GM18505 (cell line): ENCODE results near the gene MGAT1.
"Not testable (repeated sequence)": the region's sequence is repeated elsewhere in the genome, so short reads cannot be mapped to it uniquely, and the experiment has no call there.

Experiments
- ATAC-seq: cut with Tn5 transposase; IDR thresholded peaks from one replicate; pipeline ENCODE4 v1.9.1; 2021; ENCODE audit not compliant: unreplicated experiment
- POLR2A ChIP-seq: IDR thresholded peaks from 4 replicates; pipeline ENCODE4 v1.6.1; 2011; ENCODE audit warnings: borderline replicate concordance; ENCODE audit not compliant: insufficient read depth, insufficient read length; ENCODE audit errors: extremely low read depth

Gene MGAT1

GRCh38 chr5:180804129-180804618 lies 1.6 kb upstream of the MGAT1 start:
- no peak for TF ChIP-seq POLR2A
- ATAC-seq = peak; percentile 1

DNA sequence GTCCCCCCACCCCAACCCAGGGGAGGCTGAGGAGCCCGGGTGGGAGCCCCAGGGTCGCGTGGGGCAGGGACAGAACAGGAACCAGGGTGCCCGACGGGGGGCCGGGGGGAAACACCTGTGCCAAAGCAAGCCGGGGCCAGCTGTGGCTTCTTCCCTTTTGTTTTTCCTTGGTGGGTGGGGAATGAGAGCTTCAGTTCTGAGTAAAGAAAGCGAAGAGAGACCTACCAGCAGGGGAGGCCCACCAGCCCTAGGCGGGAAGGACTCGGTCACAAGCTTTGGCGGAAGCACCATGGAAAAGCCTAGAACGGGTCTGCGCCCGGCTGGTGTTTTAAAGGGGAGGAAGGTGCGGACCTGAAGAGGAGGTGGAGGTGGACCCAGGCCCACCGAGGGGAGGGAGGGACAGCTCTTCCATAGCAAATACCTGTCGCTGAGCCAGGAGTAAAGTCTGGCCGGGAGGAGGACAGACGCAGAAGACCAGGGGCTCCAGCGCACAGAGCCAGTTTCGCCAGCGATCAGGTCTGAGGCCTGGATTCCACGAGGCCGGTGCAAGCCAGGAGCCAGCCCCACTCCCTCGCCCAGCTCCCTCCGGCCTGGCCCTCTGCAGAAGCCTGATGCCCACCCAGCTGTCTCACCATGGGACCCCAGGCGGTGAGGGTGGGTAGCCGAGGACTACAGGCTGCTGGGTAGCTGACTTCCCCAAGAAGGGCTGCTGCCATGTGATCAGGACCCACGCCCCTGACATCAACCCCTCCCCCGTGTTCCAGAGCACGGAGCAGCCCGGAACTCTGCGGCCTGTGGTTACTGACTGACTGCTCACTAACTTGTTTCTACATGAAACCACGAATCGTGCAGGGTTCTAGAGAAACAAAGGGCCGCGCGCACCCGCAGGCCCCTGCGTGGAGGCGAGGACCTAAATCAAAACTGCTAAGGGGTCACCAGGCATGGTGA lies 849 bp upstream of the MGAT1 start:
- peak; percentile 78 for TF ChIP-seq POLR2A
- ATAC-seq = peak; percentile 57

DNA sequence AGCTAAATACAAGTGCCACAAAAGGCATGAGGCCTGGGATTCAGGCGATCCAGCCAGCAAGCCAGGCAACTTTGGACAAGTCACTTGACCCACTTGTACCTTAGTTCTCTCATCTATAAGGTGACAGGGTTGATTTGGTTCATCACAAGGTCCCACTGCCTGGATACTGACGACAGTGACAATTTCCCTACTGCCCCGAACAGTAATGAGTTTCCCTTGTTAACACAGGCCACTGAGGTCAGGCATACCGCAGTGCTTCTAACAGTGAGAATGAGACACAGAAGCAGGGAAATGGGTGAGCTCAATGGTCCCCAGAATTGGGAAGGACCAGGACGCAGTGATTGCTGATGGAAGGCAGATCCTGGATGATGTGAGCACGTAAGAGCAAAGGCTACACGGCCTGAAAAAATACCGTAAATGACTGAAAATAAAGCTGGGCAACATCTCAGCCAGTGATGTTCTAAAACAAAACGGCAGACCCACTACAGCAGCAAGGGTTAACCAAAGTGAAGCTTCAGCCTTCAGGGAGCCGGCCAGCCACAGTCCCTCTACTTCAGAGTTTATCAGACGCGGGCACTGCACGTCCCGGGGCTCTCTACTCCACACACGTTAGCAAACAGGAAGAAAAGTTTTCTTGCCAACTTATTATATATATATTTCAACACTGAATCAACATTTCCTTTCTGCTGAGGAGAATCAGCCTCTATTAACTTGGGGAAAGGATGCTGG lies 846 bp downstream of the MGAT1 start:
- TF ChIP-seq POLR2A = no peak
- ATAC-seq = no peak

- ATAC-seq = no peak
- no peak for TF ChIP-seq POLR2A
Observed at GRCh38 chr5:180799902-180800801, 2.5 kb downstream of the MGAT1 start.

- TF ChIP-seq POLR2A = no peak
- no peak for ATAC-seq
Observed at GRCh38 chr5:180799194-180799593, 3.4 kb downstream of the MGAT1 start.

GRCh38 chr5:180798193-180798592 lies 4.4 kb downstream of the MGAT1 start:
- no peak for TF ChIP-seq POLR2A
- no peak for ATAC-seq

DNA sequence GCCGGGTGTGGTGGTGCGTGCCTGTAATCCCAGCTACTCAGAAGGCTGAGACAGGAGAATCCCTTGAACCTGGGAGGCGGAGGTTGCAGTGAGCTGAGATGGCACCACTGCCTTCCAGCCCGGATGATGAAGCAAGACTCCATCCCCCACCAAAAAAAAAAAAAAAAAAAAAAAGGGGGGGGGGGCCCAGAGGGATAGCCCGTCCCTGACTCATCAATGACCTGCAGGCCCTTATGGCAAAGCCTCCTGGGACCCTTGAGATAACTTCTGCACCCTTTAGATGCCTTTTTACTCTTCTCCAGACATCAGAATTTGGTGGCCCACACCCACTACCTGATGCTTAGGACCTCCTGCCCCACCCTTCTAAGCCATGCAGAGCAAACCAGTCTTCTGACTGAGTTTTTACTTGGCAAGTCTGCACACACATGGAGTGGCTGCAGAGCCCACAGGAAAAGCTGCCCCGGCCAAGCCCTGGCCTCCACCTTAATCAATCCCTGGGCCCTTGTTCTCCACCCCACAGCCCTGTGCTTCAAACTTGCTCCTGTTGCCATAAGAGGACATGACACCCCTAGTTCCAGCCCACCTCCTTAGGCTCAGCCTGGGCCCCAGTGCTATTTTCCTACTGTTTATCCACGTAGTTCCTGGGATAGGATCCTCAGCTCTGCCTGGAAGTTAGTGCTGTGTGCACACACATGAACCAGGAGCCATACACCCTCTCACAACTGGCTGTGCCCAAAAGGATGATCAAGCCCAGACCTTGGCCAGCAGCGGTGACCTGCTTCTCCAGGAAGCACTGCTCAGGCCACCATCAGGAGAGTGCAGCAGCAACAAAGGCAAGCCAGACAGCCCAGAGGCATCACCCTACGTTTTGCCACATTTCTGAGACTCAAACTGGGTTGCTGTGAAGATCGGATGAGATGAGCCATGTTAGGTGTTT lies 5.1 kb downstream of the MGAT1 start:
- ATAC-seq = no peak
- TF ChIP-seq POLR2A = no peak

GRCh38 chr5:180795771-180796313 lies 6.8 kb downstream of the MGAT1 start:
- ATAC-seq = no peak
- no peak for TF ChIP-seq POLR2A

GRCh38 chr5:180792965-180793287 lies 9.7 kb downstream of the MGAT1 start:
- TF ChIP-seq POLR2A = no peak
- ATAC-seq = no peak

GRCh38 chr5:180792287-180792964 lies 10.2 kb downstream of the MGAT1 start:
- ATAC-seq = no peak
- no peak for TF ChIP-seq POLR2A

DNA sequence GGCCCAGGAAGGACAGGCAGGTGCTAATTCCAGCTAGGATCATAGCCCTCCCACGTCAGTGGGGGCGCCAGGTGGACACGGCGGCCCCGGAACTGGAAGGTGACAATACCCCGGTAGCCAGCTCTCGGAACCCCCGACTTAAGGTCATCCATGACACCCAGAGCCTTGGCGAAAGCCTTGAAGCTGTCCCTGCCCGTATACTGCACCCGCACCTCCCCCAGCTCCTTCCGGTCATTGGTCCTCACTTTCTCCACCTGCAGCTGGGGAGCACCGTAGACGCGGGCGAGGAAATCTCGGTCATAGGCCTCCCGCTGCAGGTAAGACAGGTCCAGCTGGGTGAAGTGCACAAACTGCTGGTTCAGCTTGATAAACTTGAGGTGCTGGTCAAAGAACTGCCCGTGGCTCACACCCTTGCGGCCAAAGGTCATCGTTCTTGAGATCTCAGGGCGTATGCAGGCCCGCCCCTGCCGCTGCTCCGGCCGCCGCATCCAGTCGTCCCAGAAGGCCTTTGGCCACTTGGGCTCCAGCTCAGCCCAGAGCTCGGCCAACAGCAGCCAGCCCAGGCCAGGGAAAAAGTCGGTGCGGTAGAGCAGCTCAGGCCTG lies 10.9 kb downstream of the MGAT1 start:
- ATAC-seq = no peak
- TF ChIP-seq POLR2A = no peak

- TF ChIP-seq POLR2A = no peak
- no peak for ATAC-seq
Observed at GRCh38 chr5:180790524-180790923, 12.1 kb downstream of the MGAT1 start.

DNA sequence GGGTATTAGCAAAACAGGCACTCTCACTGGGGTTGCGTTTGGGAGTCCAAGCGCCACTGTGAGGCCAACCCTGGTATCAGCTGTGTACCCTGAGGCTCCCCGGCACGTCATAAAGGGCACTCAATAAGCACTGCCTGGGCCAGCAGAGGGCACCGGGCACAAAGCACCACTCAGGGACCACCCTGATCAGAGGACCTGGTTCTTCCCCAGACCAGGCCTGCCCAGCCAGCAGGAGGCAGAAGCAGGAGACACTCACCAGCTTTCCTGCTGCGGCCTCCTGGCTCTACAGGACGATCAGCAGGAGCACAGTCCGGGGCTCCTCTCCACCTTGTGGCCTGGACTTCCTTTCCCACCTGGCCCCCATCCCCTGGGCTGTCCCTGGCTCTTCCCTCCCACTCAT lies 12.6 kb downstream of the MGAT1 start:
- peak; percentile 18 for TF ChIP-seq POLR2A
- ATAC-seq = no peak

DNA sequence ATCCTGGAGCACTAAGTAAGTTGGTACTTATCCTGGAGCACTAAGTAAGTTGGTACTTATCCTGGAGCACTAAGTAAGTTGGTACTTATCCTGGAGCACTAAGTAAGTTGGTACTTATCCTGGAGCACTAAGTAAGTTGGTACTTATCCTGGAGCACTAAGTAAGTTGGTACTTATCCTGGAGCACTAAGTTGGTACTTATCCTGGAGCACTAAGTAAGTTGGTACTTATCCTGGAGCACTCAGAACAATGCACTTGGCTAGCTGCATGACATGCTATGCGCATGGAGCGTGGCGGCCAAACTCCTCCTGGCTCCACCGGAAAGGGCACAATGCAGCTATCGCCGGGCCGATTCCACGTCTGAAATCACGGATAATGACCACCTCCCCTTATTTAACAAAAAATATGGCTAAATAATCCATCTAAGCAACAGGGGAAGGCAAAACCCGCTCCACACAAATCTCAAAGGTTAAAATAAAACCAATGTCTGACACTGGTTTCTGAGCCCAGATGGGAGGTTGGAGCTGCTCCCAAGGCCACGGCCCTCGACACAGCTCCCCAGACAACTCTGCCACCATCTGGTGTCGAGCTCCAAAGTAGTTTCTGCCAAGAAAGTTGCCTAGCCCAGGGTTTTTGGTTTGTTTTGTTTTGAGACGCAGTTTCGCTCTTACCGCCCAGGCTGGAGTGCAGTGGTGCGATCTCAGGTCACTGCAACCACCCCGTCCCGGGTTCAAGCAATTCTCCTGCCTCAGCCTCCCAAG lies 13.8 kb downstream of the MGAT1 start:
- not testable (repeated sequence) for ATAC-seq
